Prostate gland (tissue), 2 donors: ENCODE measurements around the gene ZBTB40.

ENCODE experiments used
- CTCF ChIP-seq, 4 experiments: fragments of 200-600 bp in 2 of 4; fragments of 450-650 bp in 2 of 4; sonication (generic) in 2 of 4; IDR thresholded peaks; 1 replicate in 3 of 4; 2 replicates in 1 of 4; pipeline ENCODE4 v1.5.1; 2016 to 2019; ENCODE audit warnings: antibody characterized with exemption in 4 of 4, mild to moderate bottlenecking in 2 of 4, moderate library complexity in 2 of 4
- POLR2A ChIP-seq: fragments of 450-650 bp; IDR thresholded peaks from one replicate; pipeline ENCODE4 v1.6.1; 2016; ENCODE audit warnings: antibody characterized with exemption, mild to moderate bottlenecking
- POLR2AphosphoS5 ChIP-seq: sonication (generic); formaldehyde crosslinking; IDR thresholded peaks from one replicate; pipeline ENCODE4 v1.6.1; 2017; ENCODE audit warnings: antibody characterized with exemption

- TF ChIP-seq CTCF (IDR thresholded peaks at IDR 0.05): no peak
- TF ChIP-seq POLR2AphosphoS5: no peak
- TF ChIP-seq POLR2A: no peak
Measured at GRCh38 chr1:22491995-22492715, 40.5 kb downstream of the ZBTB40 start.
